Loucy (cell line): Measurements from ENCODE around the gene DENND2C.

Source experiments
- H2AFZ ChIP-seq: fragments of 200-600 bp; sonication (generic); 2 replicates; pipeline ENCODE4 v1.6.0; 2016; ENCODE audit warnings: antibody characterized with exemption, mild to moderate bottlenecking, low read length, moderate library complexity
- H3F3A ChIP-seq: fragments of 200-600 bp; 2 replicates; pipeline ENCODE4 v1.6.0; 2016; ENCODE audit warnings: antibody characterized with exemption, low read depth, mild to moderate bottlenecking
- H3K27me3 ChIP-seq: fragments of 200-600 bp; sonication (generic); 2 replicates; pipeline ENCODE4 v1.6.1; 2014; ENCODE audit warnings: low read length, mild to moderate bottlenecking; ENCODE audit not compliant: insufficient read depth, poor library complexity, severe bottlenecking
- H3K36me3 ChIP-seq: fragments of 200-600 bp; sonication (generic); 2 replicates; pipeline ENCODE4 v1.6.1; 2016; ENCODE audit warnings: low read length; ENCODE audit not compliant: insufficient read depth
- H3K4me1 ChIP-seq: fragments of 200-600 bp; sonication (generic); 2 replicates; pipeline ENCODE4 v1.5.1; 2014; ENCODE audit warnings: low read length, mild to moderate bottlenecking; ENCODE audit not compliant: insufficient read depth, poor library complexity, severe bottlenecking
- H3K4me2 ChIP-seq: fragments of 200-600 bp; sonication (generic); 2 replicates; pipeline ENCODE4 v1.6.0; 2014; ENCODE audit warnings: antibody characterized with exemption, low read length, low read depth, mild to moderate bottlenecking; ENCODE audit not compliant: poor library complexity, severe bottlenecking
- H3K4me3 ChIP-seq: fragments of 200-600 bp; sonication (generic); 2 replicates; pipeline ENCODE4 v1.5.1; 2014; ENCODE audit warnings: low read length, mild to moderate bottlenecking, mixed read lengths; ENCODE audit not compliant: poor library complexity, severe bottlenecking
- H3K79me2 ChIP-seq: fragments of 200-600 bp; sonication (generic); 2 replicates; pipeline ENCODE4 v1.6.1; 2014; ENCODE audit warnings: low read length; ENCODE audit not compliant: insufficient read depth
- H3K9ac ChIP-seq: fragments of 200-600 bp; sonication (generic); 2 replicates; pipeline ENCODE4 v1.6.0; 2014; ENCODE audit warnings: mild to moderate bottlenecking, low read depth, low read length, moderate library complexity; ENCODE audit not compliant: poor library complexity, severe bottlenecking
- H3K9me2 ChIP-seq: fragments of 200-600 bp; sonication (generic); replicated peaks from 2 replicates; pipeline ENCODE4 v1.6.1; 2016; ENCODE audit warnings: low read depth, low read length, mixed read lengths
- H3K9me3 ChIP-seq: fragments of 200-600 bp; sonication (generic); 2 replicates; pipeline ENCODE4 v1.6.1; 2014; ENCODE audit warnings: mild to moderate bottlenecking, antibody characterized with exemption, low read length, low read depth; ENCODE audit not compliant: insufficient read depth
- H4K20me1 ChIP-seq: fragments of 200-600 bp; sonication (generic); 2 replicates; pipeline ENCODE4 v1.6.0; 2014; ENCODE audit warnings: antibody characterized with exemption, low read length, mild to moderate bottlenecking; ENCODE audit not compliant: insufficient read depth, poor library complexity, severe bottlenecking
- EZH2phosphoT487 ChIP-seq: fragments of 200-600 bp; IDR thresholded peaks from 2 replicates; pipeline ENCODE4 v1.6.1; 2018; ENCODE audit warnings: antibody characterized with exemption, mild to moderate bottlenecking, moderate library complexity, borderline replicate concordance
- TF ChIP-seq, protein P1 (sequence below): fragments of 200-600 bp; sonication (generic); conservative IDR thresholded peaks from 2 replicates; pipeline ENCODE4 v1.5.1; 2014; ENCODE audit warnings: mild to moderate bottlenecking, antibody characterized with exemption, low read length

DENND2C gene

DNA sequence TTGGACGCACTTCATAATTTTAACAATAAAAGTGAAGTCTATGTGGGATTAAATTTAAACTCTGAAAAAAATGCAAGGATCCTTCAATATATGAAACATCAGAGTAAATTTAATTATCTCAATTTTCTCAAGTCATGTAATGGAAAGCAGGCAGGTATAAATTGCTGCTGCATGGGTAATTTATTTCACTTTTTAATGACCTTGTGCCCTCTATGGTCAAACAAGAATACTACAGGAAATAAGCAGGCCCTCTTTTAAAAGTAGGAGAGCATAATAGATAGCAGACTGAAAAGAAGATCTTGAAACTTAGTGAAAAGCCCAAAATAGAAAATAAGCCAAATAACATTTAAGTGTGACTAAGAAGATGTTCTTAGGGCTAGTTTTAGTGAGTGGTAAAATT is 111.3 kb downstream of the DENND2C start:
- Histone ChIP-seq H4K20me1 (no peaks in the 10 kb centered on the region), H3F3A (no peaks in the 10 kb centered on the region), H3K4me1 (no peaks in the 10 kb centered on the region), H3K4me3 (no peak overlapping the region), H3K79me2 (no peaks in the 10 kb centered on the region), H3K9ac (no peak overlapping the region), H2AFZ (no peak overlapping the region), H3K27me3 (no peaks in the 10 kb centered on the region), H3K9me2 (no peaks in the 10 kb centered on the region), H3K36me3 (no peaks in the 10 kb centered on the region), H3K9me3 (no peaks in the 10 kb centered on the region), H3K4me2 (no peak overlapping the region)
- TF ChIP-seq, protein P1, sequence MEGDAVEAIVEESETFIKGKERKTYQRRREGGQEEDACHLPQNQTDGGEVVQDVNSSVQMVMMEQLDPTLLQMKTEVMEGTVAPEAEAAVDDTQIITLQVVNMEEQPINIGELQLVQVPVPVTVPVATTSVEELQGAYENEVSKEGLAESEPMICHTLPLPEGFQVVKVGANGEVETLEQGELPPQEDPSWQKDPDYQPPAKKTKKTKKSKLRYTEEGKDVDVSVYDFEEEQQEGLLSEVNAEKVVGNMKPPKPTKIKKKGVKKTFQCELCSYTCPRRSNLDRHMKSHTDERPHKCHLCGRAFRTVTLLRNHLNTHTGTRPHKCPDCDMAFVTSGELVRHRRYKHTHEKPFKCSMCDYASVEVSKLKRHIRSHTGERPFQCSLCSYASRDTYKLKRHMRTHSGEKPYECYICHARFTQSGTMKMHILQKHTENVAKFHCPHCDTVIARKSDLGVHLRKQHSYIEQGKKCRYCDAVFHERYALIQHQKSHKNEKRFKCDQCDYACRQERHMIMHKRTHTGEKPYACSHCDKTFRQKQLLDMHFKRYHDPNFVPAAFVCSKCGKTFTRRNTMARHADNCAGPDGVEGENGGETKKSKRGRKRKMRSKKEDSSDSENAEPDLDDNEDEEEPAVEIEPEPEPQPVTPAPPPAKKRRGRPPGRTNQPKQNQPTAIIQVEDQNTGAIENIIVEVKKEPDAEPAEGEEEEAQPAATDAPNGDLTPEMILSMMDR, result peak; percentile 72
- no peak for TF ChIP-seq EZH2phosphoT487

DNA sequence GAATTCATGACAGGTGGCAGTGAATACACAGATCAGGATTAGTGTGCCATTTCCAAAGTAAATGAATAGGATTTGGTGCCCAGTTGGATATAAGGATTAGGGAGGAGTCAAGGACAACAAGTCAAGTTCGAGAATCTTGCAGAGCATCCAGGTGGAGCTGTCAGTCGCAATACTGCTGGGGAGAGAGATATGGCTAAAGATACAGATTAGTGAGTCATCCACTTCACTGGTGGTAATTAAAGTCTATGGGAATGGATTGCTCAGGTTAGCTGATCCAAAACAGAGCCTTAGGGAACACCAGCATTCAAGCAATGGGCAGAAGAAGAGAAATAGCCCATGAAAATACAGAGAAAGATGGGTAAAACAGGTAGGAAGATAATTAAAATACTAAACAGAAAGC is 115.3 kb downstream of the DENND2C start:
- H2AFZ ChIP-seq, result no peak overlapping the region
- H3F3A ChIP-seq, result no peaks in the 10 kb centered on the region
- H3K27me3 ChIP-seq, result no peaks in the 10 kb centered on the region
- H3K79me2 ChIP-seq, result no peaks in the 10 kb centered on the region
- H3K4me3 ChIP-seq, result no peak overlapping the region
- H3K4me2 ChIP-seq, result no peak overlapping the region
- no peaks in the 10 kb centered on the region for H3K9me3 ChIP-seq
- H3K4me1 ChIP-seq, result no peaks in the 10 kb centered on the region
- no peak overlapping the region for H3K9ac ChIP-seq
- H4K20me1 ChIP-seq, result no peaks in the 10 kb centered on the region
- H3K36me3 ChIP-seq, result no peaks in the 10 kb centered on the region
- no peak for TF ChIP-seq EZH2phosphoT487
- TF ChIP-seq, protein P1, result no peak
- no peaks in the 10 kb centered on the region for H3K9me2 ChIP-seq

DNA sequence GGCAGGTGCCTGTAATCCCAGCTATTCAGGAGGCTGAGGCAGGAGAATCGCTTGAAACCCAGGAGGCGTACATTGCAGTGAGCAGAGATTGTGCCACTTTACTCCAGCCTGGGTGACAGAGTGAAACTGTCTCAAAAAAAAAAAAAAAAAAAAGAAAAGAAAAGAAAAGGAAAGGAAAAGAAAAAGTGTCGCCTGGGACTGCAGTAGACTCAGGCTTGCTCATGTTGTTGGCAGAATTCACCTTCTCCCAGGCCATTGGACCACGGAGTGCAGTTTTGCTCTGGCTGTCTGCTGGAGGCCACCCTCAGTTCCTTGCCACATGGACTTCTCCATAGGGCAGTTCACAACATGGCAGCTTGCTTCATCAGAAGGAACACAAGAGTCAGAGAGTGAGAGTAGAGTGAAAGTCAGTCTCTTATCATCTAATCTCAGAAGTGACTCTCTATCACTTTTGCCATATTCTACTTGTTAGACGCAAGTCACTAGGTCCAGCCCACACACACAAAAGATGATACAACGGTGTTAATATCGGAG is 117.7 kb downstream of the DENND2C start:
- TF ChIP-seq EZH2phosphoT487, result no peak
- TF ChIP-seq, protein P1, result no peak
- H3K9me3 ChIP-seq, result no peaks in the 10 kb centered on the region
- H3F3A ChIP-seq, result no peaks in the 10 kb centered on the region
- H3K4me3 ChIP-seq, result no peak overlapping the region
- H3K79me2 ChIP-seq, result no peaks in the 10 kb centered on the region
- no peak overlapping the region for H2AFZ ChIP-seq
- H3K9ac ChIP-seq, result no peak overlapping the region
- no peak overlapping the region for H3K4me2 ChIP-seq
- H4K20me1 ChIP-seq, result no peaks in the 10 kb centered on the region
- no peaks in the 10 kb centered on the region for H3K27me3 ChIP-seq
- no peaks in the 10 kb centered on the region for H3K4me1 ChIP-seq
- no peaks in the 10 kb centered on the region for H3K36me3 ChIP-seq
- no peaks in the 10 kb centered on the region for H3K9me2 ChIP-seq
